HG02763 (cell line): ENCODE results near the gene NDUFAF8.

Experiments
- ATAC-seq: cut with Tn5 transposase; IDR thresholded peaks from one replicate; pipeline ENCODE4 v1.9.1; 2021; ENCODE audit warnings: mild to moderate bottlenecking, moderate library complexity; ENCODE audit not compliant: unreplicated experiment

The NDUFAF8 gene

GRCh38 chr17:81237591-81238489 is 1.3 kb upstream of the NDUFAF8 start:
- no peak for ATAC-seq

- ATAC-seq: no peak
Observed at GRCh38 chr17:81238490-81238814, 666 bp upstream of the NDUFAF8 start.

- ATAC-seq: no peak
Observed at GRCh38 chr17:81239714-81240555, 817 bp downstream of the NDUFAF8 start.

GRCh38 chr17:81240761-81241160 is 1.6 kb downstream of the NDUFAF8 start:
- no peak for ATAC-seq

DNA sequence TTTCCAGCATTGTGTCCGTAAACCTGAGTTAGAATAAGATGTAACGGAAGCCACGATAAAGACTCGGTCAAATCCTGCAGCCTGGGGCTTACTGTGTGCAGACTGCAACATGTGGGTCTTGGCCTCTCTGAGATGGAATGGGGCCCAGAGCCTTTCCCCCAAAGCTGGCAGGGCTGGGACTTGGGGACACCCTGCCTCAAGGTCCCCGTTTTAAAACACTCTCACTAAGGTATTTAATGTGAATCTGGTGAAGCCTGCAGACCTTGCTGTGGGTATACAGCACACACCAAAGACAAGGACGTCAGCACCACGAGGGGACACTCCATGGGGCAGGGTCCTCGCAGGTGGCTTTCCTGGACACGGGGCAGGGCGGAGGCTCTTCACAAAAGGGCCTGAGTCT is 2.1 kb downstream of the NDUFAF8 start:
- no peak for ATAC-seq

GRCh38 chr17:81241648-81242420 is 2.7 kb downstream of the NDUFAF8 start:
- no peak for ATAC-seq

GRCh38 chr17:81242421-81243332 is 3.6 kb downstream of the NDUFAF8 start:
- no peak for ATAC-seq

DNA sequence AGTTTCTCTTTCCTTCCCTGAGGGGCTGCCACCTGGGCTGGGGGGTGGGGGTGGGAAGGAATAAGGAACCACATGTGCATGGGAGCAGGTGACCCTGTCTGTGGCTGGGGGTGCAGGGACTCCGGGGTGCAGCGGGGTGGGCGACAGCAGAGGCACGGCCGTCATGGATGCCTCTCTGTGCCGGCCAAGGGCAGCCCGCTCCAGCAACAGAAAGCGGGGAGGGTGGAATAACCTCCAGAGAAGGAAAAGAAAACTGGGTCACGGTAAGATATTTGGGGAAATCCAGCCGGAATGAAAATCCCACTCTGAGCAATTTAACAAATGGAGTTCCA is 4.2 kb downstream of the NDUFAF8 start:
- no peak for ATAC-seq

- ATAC-seq: no peak
Observed at GRCh38 chr17:81244358-81245023, 5.4 kb downstream of the NDUFAF8 start.

- ATAC-seq: no peak
Observed at GRCh38 chr17:81245024-81245664, 6.0 kb downstream of the NDUFAF8 start.

DNA sequence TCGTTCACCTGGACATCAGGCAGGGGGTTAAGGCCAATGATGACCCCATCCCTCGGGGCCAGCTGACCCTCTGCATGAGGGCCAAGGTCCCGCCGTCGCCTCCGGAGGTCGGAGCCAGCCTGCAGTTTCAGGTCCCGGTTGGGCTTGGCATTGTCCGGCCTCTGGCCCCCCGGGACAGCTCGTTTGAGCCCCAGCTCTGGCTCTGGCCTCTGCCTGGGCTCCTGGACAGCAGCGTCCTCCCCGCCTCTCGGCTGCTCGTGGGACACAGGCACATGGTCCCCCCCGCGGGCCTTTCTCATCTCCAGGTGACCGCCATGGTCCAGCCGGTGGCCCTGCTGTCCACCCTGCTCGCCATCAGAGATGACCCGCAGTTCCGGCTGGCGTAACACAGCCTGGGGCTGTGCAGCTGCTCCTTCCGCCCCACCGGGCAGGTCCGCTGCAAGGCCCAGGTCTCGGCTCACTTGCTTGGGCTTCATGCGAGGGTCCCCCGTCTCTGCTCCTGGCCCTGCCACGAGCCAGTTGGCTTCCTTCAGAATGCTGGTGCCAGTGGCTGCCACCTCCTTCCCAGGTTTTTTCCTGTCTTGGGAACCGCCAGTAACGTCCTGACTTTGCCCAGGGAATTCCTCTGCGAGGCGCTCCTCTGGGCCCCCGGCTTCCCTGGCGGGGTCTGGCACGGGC is 6.7 kb downstream of the NDUFAF8 start:
- ATAC-seq: no peak

DNA sequence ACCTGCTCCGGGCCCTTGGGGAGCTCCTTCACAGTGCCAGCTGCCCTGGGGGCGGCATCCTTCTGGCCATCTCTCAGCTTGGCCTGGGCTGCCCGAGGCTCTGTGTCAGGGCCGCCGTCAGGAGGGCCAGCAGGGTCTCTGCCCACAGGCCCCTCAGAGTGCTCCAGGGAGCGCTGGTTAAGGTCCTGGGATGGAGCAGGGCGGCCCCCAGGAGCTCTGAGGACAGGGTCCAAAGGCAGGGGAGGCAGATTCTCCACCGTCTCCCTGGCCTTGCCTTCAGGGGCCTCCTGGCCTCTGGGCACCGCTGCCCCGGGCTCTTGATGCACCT is 7.2 kb downstream of the NDUFAF8 start:
- ATAC-seq: no peak

GRCh38 chr17:81246679-81247338 is 7.7 kb downstream of the NDUFAF8 start:
- ATAC-seq: no peak

GRCh38 chr17:81247339-81247990 is 8.3 kb downstream of the NDUFAF8 start:
- ATAC-seq: no peak

GRCh38 chr17:81248649-81249048 is 9.5 kb downstream of the NDUFAF8 start:
- no peak for ATAC-seq

- ATAC-seq: no peak
Observed at GRCh38 chr17:81249223-81250040, 10.3 kb downstream of the NDUFAF8 start.
